GM19025 (cell line): ENCODE results near the gene ZNF180.
"Not testable (repeated sequence)": the region's sequence is repeated elsewhere in the genome, so short reads cannot be mapped to it uniquely, and the experiment has no call there.

ENCODE experiments used
- ATAC-seq: cut with Tn5 transposase; IDR thresholded peaks from one replicate; pipeline ENCODE4 v1.9.1; 2021; ENCODE audit warnings: mild to moderate bottlenecking, low read depth, moderate library complexity; ENCODE audit not compliant: unreplicated experiment

The ZNF180 gene

GRCh38 chr19:44499962-44500949 is at the start of gene ZNF180:
Gene ZNF180 (minus strand): TSS chr19:44500522. CDS start chr19:44497334, 3,188 bp downstream.
- ATAC-seq, result peak; percentile 88

- no peak for ATAC-seq
Observed at GRCh38 chr19:44549507-44549906, 49.2 kb upstream of the ZNF180 start.

GRCh38 chr19:44548736-44549135 is 48.4 kb upstream of the ZNF180 start:
- no peak for ATAC-seq

- no peak for ATAC-seq
Observed at GRCh38 chr19:44544031-44544430, 43.7 kb upstream of the ZNF180 start.

- ATAC-seq, result no peak
Observed at GRCh38 chr19:44542671-44543070, 42.3 kb upstream of the ZNF180 start.

GRCh38 chr19:44540736-44541135 is 40.4 kb upstream of the ZNF180 start:
- no peak for ATAC-seq

- no peak for ATAC-seq
Observed at GRCh38 chr19:44539991-44540390, 39.7 kb upstream of the ZNF180 start.

- ATAC-seq, result no peak
Observed at GRCh38 chr19:44539236-44539826, 39.0 kb upstream of the ZNF180 start.

GRCh38 chr19:44535361-44535760 is 35.0 kb upstream of the ZNF180 start:
- ATAC-seq, result not testable (repeated sequence)

- no peak for ATAC-seq
Observed at GRCh38 chr19:44532819-44533218, 32.5 kb upstream of the ZNF180 start.

GRCh38 chr19:44530777-44531176 is 30.5 kb upstream of the ZNF180 start:
- ATAC-seq, result no peak

- no peak for ATAC-seq
Observed at GRCh38 chr19:44529536-44529935, 29.2 kb upstream of the ZNF180 start, which contains the start of gene CEACAM20. Gene CEACAM20 (minus strand): TSS chr19:44529675. CDS start chr19:44529509, 166 bp downstream.

GRCh38 chr19:44527554-44527953 is 27.2 kb upstream of the ZNF180 start:
- no peak for ATAC-seq

GRCh38 chr19:44525721-44526430 is 25.6 kb upstream of the ZNF180 start:
- ATAC-seq, result no peak

GRCh38 chr19:44521370-44521769 is 21.0 kb upstream of the ZNF180 start:
- ATAC-seq, result no peak

GRCh38 chr19:44517146-44517545 is 16.8 kb upstream of the ZNF180 start:
- ATAC-seq, result no peak

- ATAC-seq, result no peak
Observed at GRCh38 chr19:44515907-44516306, 15.6 kb upstream of the ZNF180 start.

GRCh38 chr19:44515031-44515430 is 14.7 kb upstream of the ZNF180 start:
- ATAC-seq, result no peak

- no peak for ATAC-seq
Observed at GRCh38 chr19:44512326-44513298, 12.3 kb upstream of the ZNF180 start.

GRCh38 chr19:44509478-44509877 is 9.2 kb upstream of the ZNF180 start:
- no peak for ATAC-seq
